Loucy (cell line): ENCODE measurements around the gene XCL2.

Source experiments
- H2AFZ ChIP-seq: fragments of 200-600 bp; sonication (generic); 2 replicates; pipeline ENCODE4 v1.6.0; 2016; ENCODE audit warnings: antibody characterized with exemption, mild to moderate bottlenecking, low read length, moderate library complexity
- H3F3A ChIP-seq: fragments of 200-600 bp; 2 replicates; pipeline ENCODE4 v1.6.0; 2016; ENCODE audit warnings: antibody characterized with exemption, low read depth, mild to moderate bottlenecking
- H3K27me3 ChIP-seq: fragments of 200-600 bp; sonication (generic); 2 replicates; pipeline ENCODE4 v1.6.1; 2014; ENCODE audit warnings: low read length, mild to moderate bottlenecking; ENCODE audit not compliant: insufficient read depth, poor library complexity, severe bottlenecking
- H3K36me3 ChIP-seq: fragments of 200-600 bp; sonication (generic); 2 replicates; pipeline ENCODE4 v1.6.1; 2016; ENCODE audit warnings: low read length; ENCODE audit not compliant: insufficient read depth
- H3K4me1 ChIP-seq: fragments of 200-600 bp; sonication (generic); 2 replicates; pipeline ENCODE4 v1.5.1; 2014; ENCODE audit warnings: low read length, mild to moderate bottlenecking; ENCODE audit not compliant: insufficient read depth, poor library complexity, severe bottlenecking
- H3K4me2 ChIP-seq: fragments of 200-600 bp; sonication (generic); 2 replicates; pipeline ENCODE4 v1.6.0; 2014; ENCODE audit warnings: antibody characterized with exemption, low read length, low read depth, mild to moderate bottlenecking; ENCODE audit not compliant: poor library complexity, severe bottlenecking
- H3K4me3 ChIP-seq: fragments of 200-600 bp; sonication (generic); 2 replicates; pipeline ENCODE4 v1.5.1; 2014; ENCODE audit warnings: low read length, mild to moderate bottlenecking, mixed read lengths; ENCODE audit not compliant: poor library complexity, severe bottlenecking
- H3K79me2 ChIP-seq: fragments of 200-600 bp; sonication (generic); 2 replicates; pipeline ENCODE4 v1.6.1; 2014; ENCODE audit warnings: low read length; ENCODE audit not compliant: insufficient read depth
- H3K9ac ChIP-seq: fragments of 200-600 bp; sonication (generic); 2 replicates; pipeline ENCODE4 v1.6.0; 2014; ENCODE audit warnings: mild to moderate bottlenecking, low read depth, low read length, moderate library complexity; ENCODE audit not compliant: poor library complexity, severe bottlenecking
- H3K9me2 ChIP-seq: fragments of 200-600 bp; sonication (generic); replicated peaks from 2 replicates; pipeline ENCODE4 v1.6.1; 2016; ENCODE audit warnings: low read depth, low read length, mixed read lengths
- H3K9me3 ChIP-seq: fragments of 200-600 bp; sonication (generic); 2 replicates; pipeline ENCODE4 v1.6.1; 2014; ENCODE audit warnings: mild to moderate bottlenecking, antibody characterized with exemption, low read length, low read depth; ENCODE audit not compliant: insufficient read depth
- H4K20me1 ChIP-seq: fragments of 200-600 bp; sonication (generic); 2 replicates; pipeline ENCODE4 v1.6.0; 2014; ENCODE audit warnings: antibody characterized with exemption, low read length, mild to moderate bottlenecking; ENCODE audit not compliant: insufficient read depth, poor library complexity, severe bottlenecking
- EZH2phosphoT487 ChIP-seq: fragments of 200-600 bp; IDR thresholded peaks from 2 replicates; pipeline ENCODE4 v1.6.1; 2018; ENCODE audit warnings: antibody characterized with exemption, mild to moderate bottlenecking, moderate library complexity, borderline replicate concordance
- TF ChIP-seq, protein P1 (sequence below): fragments of 200-600 bp; sonication (generic); conservative IDR thresholded peaks from 2 replicates; pipeline ENCODE4 v1.5.1; 2014; ENCODE audit warnings: mild to moderate bottlenecking, antibody characterized with exemption, low read length

The XCL2 gene

DNA sequence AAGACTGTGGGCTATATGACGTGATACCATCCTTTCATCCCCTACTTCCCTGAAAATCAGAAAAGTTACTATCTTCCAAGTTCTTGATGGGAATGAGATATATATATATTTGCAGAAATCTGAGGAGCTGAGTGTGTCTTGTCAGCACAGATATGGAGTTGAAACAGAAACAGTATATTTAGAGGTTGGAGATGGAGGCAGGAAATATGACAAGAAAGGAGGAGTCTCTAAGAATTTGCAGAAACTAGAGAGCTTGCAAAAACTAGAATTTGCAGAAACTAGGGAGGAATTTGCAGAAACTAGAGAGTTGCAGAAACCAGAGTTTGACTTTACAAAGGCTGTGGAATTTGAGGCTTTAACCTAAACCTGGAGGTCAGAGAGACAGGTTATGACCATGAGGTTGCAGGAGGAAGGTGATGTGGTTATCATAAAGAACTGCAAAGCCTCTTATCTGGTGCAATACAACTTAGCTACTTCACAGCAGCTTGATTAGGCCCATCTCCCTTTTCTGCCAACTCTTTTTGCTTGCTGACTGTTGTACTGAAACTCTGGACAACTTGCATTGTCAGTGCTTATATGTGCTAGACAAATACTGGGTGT, 22.3 kb downstream of the XCL2 start:
- Histone ChIP-seq H3K36me3 (no peaks in the 10 kb centered on the region), H3K4me2 (peak overlapping the region; percentile 82), H3F3A (peaks cover 17% of the 10 kb centered on the region), H4K20me1 (no peaks in the 10 kb centered on the region), H2AFZ (no peak overlapping the region; the same call in 1 of the 2 replicates), H3K9me3 (peaks cover 3% of the 10 kb centered on the region; the same call in 1 of the 2 replicates), H3K79me2 (no peaks in the 10 kb centered on the region), H3K9ac (peak overlapping the region; percentile 71), H3K27me3 (no peaks in the 10 kb centered on the region), H3K4me1 (peaks cover 56% of the 10 kb centered on the region), H3K4me3 (peak overlapping the region; percentile 55), H3K9me2 (no peaks in the 10 kb centered on the region)
- TF ChIP-seq EZH2phosphoT487: no peak
- TF ChIP-seq, protein P1, sequence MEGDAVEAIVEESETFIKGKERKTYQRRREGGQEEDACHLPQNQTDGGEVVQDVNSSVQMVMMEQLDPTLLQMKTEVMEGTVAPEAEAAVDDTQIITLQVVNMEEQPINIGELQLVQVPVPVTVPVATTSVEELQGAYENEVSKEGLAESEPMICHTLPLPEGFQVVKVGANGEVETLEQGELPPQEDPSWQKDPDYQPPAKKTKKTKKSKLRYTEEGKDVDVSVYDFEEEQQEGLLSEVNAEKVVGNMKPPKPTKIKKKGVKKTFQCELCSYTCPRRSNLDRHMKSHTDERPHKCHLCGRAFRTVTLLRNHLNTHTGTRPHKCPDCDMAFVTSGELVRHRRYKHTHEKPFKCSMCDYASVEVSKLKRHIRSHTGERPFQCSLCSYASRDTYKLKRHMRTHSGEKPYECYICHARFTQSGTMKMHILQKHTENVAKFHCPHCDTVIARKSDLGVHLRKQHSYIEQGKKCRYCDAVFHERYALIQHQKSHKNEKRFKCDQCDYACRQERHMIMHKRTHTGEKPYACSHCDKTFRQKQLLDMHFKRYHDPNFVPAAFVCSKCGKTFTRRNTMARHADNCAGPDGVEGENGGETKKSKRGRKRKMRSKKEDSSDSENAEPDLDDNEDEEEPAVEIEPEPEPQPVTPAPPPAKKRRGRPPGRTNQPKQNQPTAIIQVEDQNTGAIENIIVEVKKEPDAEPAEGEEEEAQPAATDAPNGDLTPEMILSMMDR: no peak

- H3K9me3 ChIP-seq: peaks cover 3% of the 10 kb centered on the region; the same call in 1 of the 2 replicates
- no peak overlapping the region for H2AFZ ChIP-seq
- no peaks in the 10 kb centered on the region for H4K20me1 ChIP-seq
Observed at GRCh38 chr1:168520832-168521231, 23.0 kb downstream of the XCL2 start.

GRCh38 chr1:168520052-168520751, 23.6 kb downstream of the XCL2 start:
- H3K4me1 ChIP-seq: peaks cover 66% of the 10 kb centered on the region
- H3K9me2 ChIP-seq: no peaks in the 10 kb centered on the region
- H3K79me2 ChIP-seq: no peaks in the 10 kb centered on the region
- no peaks in the 10 kb centered on the region for H3K27me3 ChIP-seq
- no peaks in the 10 kb centered on the region for H4K20me1 ChIP-seq
- H3K9me3 ChIP-seq: peaks cover 3% of the 10 kb centered on the region; the same call in 1 of the 2 replicates
- 0 out of 2 replicates have a peak overlapping the region, but pooled peaks have one; percentile 0 for H2AFZ ChIP-seq
- H3K4me3 ChIP-seq: peak overlapping the region; percentile 55
- H3F3A ChIP-seq: peaks cover 17% of the 10 kb centered on the region
- peak overlapping the region; percentile 71 for H3K9ac ChIP-seq
- peak overlapping the region; percentile 82 for H3K4me2 ChIP-seq
- TF ChIP-seq EZH2phosphoT487: no peak
- TF ChIP-seq, protein P1: no peak
- H3K36me3 ChIP-seq: no peaks in the 10 kb centered on the region

More at GRCh38 chr1:168520832-168521231, 23.0 kb downstream of the XCL2 start:
- Histone ChIP-seq H3K4me2 (peak overlapping the region; percentile 82), H3K9ac (peak overlapping the region; percentile 71), H3K27me3 (no peaks in the 10 kb centered on the region), H3K79me2 (no peaks in the 10 kb centered on the region), H3F3A (peaks cover 17% of the 10 kb centered on the region), H3K36me3 (no peaks in the 10 kb centered on the region), H3K9me2 (no peaks in the 10 kb centered on the region), H3K4me1 (peaks cover 60% of the 10 kb centered on the region), H3K4me3 (peak overlapping the region; percentile 55)
- no peak for TF ChIP-seq EZH2phosphoT487
- TF ChIP-seq, protein P1: no peak
